ENCODE results near the gene LRP1B. TPM values are rescaled to one million over a fixed set of nuclear protein-coding genes. Genes with fewer than 3 reads are reported as not detected.

The LRP1B gene
- total and polyA plus RNA-seq, 2 donors (not counting 1 experiment from before 2014, with no cell fraction given), result not detected

DNA sequence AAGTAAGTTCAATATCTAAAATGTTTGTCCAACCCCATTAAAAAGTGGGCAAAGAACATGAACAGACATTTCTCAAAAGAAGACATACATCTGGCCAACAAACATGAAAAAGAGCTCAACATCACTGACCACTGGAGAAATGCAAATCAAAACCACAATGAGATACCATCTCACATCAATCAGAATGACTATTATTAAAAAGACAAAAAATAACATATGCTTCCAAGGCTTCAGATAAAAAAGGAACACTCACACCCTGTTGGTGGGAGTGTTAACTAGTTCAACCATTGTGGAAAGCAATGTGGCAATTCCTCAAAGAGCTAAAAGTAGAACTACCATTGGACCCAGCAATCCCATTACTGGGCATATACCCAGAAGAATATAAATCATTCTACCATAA is 931.1 kb downstream of the LRP1B start:
- Mint-ChIP-seq H3K4me3 (no peak overlapping the region), H3K27ac (no peak overlapping the region), H3K9me3 (ENCODE audit: insufficient read depth) (peaks cover 4% of the 10 kb centered on the region), H3K4me1 (no peaks in the 10 kb centered on the region), H3K27me3 (no peaks in the 10 kb centered on the region)
- Histone ChIP-seq H3K36me3 (replicated peaks in 1 of 2; ENCODE audit: control extremely low read depth in 1 of 2, control insufficient read depth in 1 of 2, extremely low read depth in 1 of 2, insufficient read depth in 2 of 2, low read length in 1 of 2) (no peaks in the 10 kb centered on the region), H3K4me1 (ENCODE audit: control insufficient read depth in 2 of 2, insufficient read depth in 2 of 2, low read length in 2 of 2) (no peaks in the 10 kb centered on the region), H3K9me3 (ENCODE audit: control extremely low read depth in 1 of 3, control insufficient read depth in 2 of 3, insufficient read depth in 1 of 3, low read length in 2 of 3) (no peaks in the 10 kb centered on the region), H3K27me3 (replicated peaks in 1 of 4; ENCODE audit: control extremely low read depth in 1 of 4, control insufficient read depth in 3 of 4, insufficient read depth in 4 of 4, low read length in 3 of 4) (no peaks in the 10 kb centered on the region), H3K4me2 (replicated peaks; ENCODE audit: low read depth, low read length, poor library complexity, severe bottlenecking) (no peak overlapping the region), H2AFZ (ENCODE audit: insufficient read depth, low read depth, low read length, poor library complexity, severe bottlenecking) (no peak overlapping the region), H4K20me1 (ENCODE audit: control insufficient read depth, insufficient read depth, low read length, poor library complexity, severe bottlenecking) (no peaks in the 10 kb centered on the region), H3K4me3 (ENCODE audit: control extremely low read depth in 1 of 5, extremely low read depth in 1 of 5, insufficient read depth in 1 of 5, low read depth in 2 of 5, low read length in 4 of 5) (no peak overlapping the region), H3K79me2 (ENCODE audit: control insufficient read depth, insufficient read depth, low read length) (no peaks in the 10 kb centered on the region), H3K27ac (ENCODE audit: low read length in 2 of 2) (no peak overlapping the region), H3K9ac (ENCODE audit: low read length) (no peak overlapping the region)
- ChIA-PET CTCF (no interaction called here), POLR2A (no interaction called here)
- no peak for ATAC-seq (ENCODE audit: low read depth)
- intact Hi-C loops (cut with micrococcal nuclease), result no loop called here
- no peak for DNase-seq
- no peak for TF ChIP-seq EZH2 (IDR thresholded peaks at IDR 0.05; ENCODE audit: borderline replicate concordance, insufficient read depth, low read depth, low read length, poor library complexity, severe bottlenecking)
- TF ChIP-seq, protein P1, sequence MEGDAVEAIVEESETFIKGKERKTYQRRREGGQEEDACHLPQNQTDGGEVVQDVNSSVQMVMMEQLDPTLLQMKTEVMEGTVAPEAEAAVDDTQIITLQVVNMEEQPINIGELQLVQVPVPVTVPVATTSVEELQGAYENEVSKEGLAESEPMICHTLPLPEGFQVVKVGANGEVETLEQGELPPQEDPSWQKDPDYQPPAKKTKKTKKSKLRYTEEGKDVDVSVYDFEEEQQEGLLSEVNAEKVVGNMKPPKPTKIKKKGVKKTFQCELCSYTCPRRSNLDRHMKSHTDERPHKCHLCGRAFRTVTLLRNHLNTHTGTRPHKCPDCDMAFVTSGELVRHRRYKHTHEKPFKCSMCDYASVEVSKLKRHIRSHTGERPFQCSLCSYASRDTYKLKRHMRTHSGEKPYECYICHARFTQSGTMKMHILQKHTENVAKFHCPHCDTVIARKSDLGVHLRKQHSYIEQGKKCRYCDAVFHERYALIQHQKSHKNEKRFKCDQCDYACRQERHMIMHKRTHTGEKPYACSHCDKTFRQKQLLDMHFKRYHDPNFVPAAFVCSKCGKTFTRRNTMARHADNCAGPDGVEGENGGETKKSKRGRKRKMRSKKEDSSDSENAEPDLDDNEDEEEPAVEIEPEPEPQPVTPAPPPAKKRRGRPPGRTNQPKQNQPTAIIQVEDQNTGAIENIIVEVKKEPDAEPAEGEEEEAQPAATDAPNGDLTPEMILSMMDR (IDR thresholded peaks at IDR 0.05), result no peak

DNA sequence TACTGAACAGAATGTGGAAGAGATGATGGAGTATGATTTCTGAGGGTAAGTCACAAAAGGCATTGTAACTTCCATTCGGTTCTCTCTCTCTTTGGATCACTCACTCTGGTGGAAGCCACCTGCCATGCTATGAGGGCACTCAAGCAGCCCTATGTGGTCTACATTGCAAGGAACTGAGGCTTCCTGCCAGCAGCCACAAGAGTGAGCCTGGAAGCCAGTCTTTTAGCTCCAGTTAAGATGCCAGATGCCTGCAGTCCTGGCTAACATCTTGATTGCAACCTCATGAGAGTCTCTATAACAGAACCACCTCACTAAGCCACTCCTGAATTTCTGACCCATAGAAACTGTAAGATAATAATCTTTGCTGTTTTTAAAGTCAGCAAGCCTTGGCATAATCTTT is 935.7 kb downstream of the LRP1B start:
- no peaks in the 10 kb centered on the region for H3K4me1 Mint-ChIP-seq
- Histone ChIP-seq H2AFZ (ENCODE audit: insufficient read depth, low read depth, low read length, poor library complexity, severe bottlenecking) (no peak overlapping the region), H3K27ac (ENCODE audit: low read length in 2 of 2) (no peak overlapping the region), H3K4me3 (ENCODE audit: control extremely low read depth in 1 of 5, extremely low read depth in 1 of 5, insufficient read depth in 1 of 5, low read depth in 2 of 5, low read length in 4 of 5) (no peak overlapping the region), H3K9me3 (ENCODE audit: control extremely low read depth in 1 of 3, control insufficient read depth in 2 of 3, insufficient read depth in 1 of 3, low read length in 2 of 3) (no peaks in the 10 kb centered on the region), H4K20me1 (ENCODE audit: control insufficient read depth, insufficient read depth, low read length, poor library complexity, severe bottlenecking) (no peaks in the 10 kb centered on the region), H3K36me3 (replicated peaks in 1 of 2; ENCODE audit: control extremely low read depth in 1 of 2, control insufficient read depth in 1 of 2, extremely low read depth in 1 of 2, insufficient read depth in 2 of 2, low read length in 1 of 2) (no peaks in the 10 kb centered on the region), H3K4me1 (ENCODE audit: control insufficient read depth in 2 of 2, insufficient read depth in 2 of 2, low read length in 2 of 2) (no peaks in the 10 kb centered on the region), H3K9ac (ENCODE audit: low read length) (no peak overlapping the region), H3K4me2 (replicated peaks; ENCODE audit: low read depth, low read length, poor library complexity, severe bottlenecking) (no peak overlapping the region), H3K27me3 (replicated peaks in 1 of 4; ENCODE audit: control extremely low read depth in 1 of 4, control insufficient read depth in 3 of 4, insufficient read depth in 4 of 4, low read length in 3 of 4) (no peaks in the 10 kb centered on the region), H3K79me2 (ENCODE audit: control insufficient read depth, insufficient read depth, low read length) (no peaks in the 10 kb centered on the region)
- no peak overlapping the region for H3K27ac Mint-ChIP-seq
- POLR2A ChIA-PET, result no interaction called here
- no peak overlapping the region for H3K4me3 Mint-ChIP-seq
- DNase-seq (no peak), ATAC-seq (ENCODE audit: low read depth) (no peak)
- CTCF ChIA-PET, result no interaction called here
- no peaks in the 10 kb centered on the region for H3K27me3 Mint-ChIP-seq
- no peak for TF ChIP-seq EZH2 (IDR thresholded peaks at IDR 0.05; ENCODE audit: borderline replicate concordance, insufficient read depth, low read depth, low read length, poor library complexity, severe bottlenecking)
- TF ChIP-seq, protein P1 (IDR thresholded peaks at IDR 0.05), result no peak
- intact Hi-C loops (cut with micrococcal nuclease), result no loop called here
- WGBS (ENCODE audit: insufficient coverage), result 71% methylated on average over 1 of the region's 1 CpG
- H3K9me3 Mint-ChIP-seq (ENCODE audit: insufficient read depth), result peaks cover 4% of the 10 kb centered on the region
